IPS-15b (cell line): ENCODE data around the gene PLP1.
"Not testable (repeated sequence)": the region's sequence is repeated elsewhere in the genome, so short reads cannot be mapped to it uniquely, and the experiment has no call there.

Experiments used
- H3K27me3 ChIP-seq: one replicate; pipeline ENCODE4 v1.6.1; 2013; ENCODE audit warnings: low read length; ENCODE audit not compliant: control insufficient read depth, insufficient read depth
- H3K36me3 ChIP-seq: one replicate; pipeline ENCODE4 v1.6.1; 2013; ENCODE audit warnings: low read length; ENCODE audit not compliant: control insufficient read depth, insufficient read depth
- H3K4me1 ChIP-seq: one replicate; pipeline ENCODE4 v1.6.1; 2013; ENCODE audit warnings: mild to moderate bottlenecking, low read length; ENCODE audit not compliant: control insufficient read depth, insufficient read depth
- H3K4me3 ChIP-seq: one replicate; pipeline ENCODE4 v1.5.1; 2013; ENCODE audit warnings: low read depth, low read length
- H3K9ac ChIP-seq: one replicate; pipeline ENCODE4 v1.6.1; 2013; ENCODE audit warnings: low read depth, mild to moderate bottlenecking, low read length
- H3K9me3 ChIP-seq: one replicate; pipeline ENCODE4 v1.6.1; 2013; ENCODE audit warnings: mild to moderate bottlenecking, low read length; ENCODE audit not compliant: control insufficient read depth, insufficient read depth

PLP1 gene

DNA sequence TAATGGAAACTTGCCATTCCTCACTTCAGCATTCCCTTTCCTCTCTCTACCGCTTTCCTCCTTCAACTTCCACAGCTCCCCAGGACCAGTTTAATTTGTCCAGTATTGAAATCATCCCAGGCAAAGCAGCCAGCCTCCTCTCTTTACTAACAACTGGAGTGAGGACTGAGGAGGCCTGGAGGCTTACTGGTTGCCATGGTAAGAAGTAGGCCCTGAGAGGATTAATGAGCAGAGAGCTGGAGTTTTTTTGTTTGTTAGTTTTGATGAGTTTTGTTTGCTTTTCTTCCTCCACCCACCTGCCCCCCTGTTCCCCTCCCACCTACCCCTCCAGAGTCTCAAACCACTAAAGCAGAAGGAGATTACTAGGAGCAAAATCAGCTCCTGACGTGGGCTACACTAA, 29.5 kb upstream of the PLP1 start:
- H3K4me3 ChIP-seq, result peak overlapping the region; percentile 93
- peaks cover 10% of the 10 kb centered on the region for H3K4me1 ChIP-seq
- H3K36me3 ChIP-seq, result peaks cover 11% of the 10 kb centered on the region
- no peaks in the 10 kb centered on the region for H3K27me3 ChIP-seq
- no peaks in the 10 kb centered on the region for H3K9me3 ChIP-seq
- H3K9ac ChIP-seq, result no peak overlapping the region

DNA sequence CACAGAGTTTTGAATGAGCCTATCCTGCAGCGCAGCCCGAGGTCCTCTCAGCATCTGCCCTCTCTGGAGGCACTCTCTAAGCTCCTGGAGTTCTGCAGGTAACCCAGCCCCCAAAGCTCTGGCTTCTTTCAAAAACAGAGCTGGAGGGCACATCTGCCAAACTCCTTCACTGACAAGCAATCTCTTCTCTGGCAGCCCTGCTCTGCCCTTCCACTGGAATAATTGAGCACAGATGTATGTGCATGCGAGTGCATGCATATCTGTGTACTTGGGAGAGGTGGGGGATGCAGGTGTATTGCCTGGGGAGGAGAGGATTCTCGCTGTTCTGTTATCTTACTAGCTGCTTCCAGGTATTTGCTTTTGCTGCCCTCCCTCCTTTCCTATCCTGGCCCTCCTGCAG, 22.2 kb upstream of the PLP1 start:
- H3K4me1 ChIP-seq, result peaks cover 6% of the 10 kb centered on the region
- no peak overlapping the region for H3K4me3 ChIP-seq
- H3K36me3 ChIP-seq, result peaks cover 45% of the 10 kb centered on the region
- H3K9ac ChIP-seq, result no peak overlapping the region
- no peaks in the 10 kb centered on the region for H3K27me3 ChIP-seq
- no peaks in the 10 kb centered on the region for H3K9me3 ChIP-seq

DNA sequence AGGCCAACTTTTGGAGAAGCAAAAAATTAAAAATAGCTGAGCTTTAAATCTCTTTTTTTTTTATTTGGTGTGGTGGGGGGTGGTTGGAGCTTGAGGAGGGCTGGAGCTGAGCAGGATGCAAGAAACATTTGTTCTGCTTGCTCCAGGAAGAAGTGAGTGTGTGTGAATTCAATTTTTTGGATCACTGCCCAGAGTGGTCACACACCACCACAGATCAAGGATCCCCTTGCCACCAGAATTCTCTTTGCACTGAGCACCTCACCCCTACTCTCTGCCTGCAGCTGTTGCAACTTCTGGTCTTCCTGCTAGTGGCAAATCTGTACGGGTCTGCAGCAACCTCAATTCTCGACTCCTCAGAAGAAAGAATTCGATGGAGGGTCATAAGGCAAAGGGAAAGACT, 19.9 kb upstream of the PLP1 start:
- no peak overlapping the region for H3K4me3 ChIP-seq
- H3K4me1 ChIP-seq, result peaks cover 16% of the 10 kb centered on the region
- no peaks in the 10 kb centered on the region for H3K27me3 ChIP-seq
- H3K36me3 ChIP-seq, result peaks cover 39% of the 10 kb centered on the region
- no peaks in the 10 kb centered on the region for H3K9me3 ChIP-seq
- no peak overlapping the region for H3K9ac ChIP-seq

DNA sequence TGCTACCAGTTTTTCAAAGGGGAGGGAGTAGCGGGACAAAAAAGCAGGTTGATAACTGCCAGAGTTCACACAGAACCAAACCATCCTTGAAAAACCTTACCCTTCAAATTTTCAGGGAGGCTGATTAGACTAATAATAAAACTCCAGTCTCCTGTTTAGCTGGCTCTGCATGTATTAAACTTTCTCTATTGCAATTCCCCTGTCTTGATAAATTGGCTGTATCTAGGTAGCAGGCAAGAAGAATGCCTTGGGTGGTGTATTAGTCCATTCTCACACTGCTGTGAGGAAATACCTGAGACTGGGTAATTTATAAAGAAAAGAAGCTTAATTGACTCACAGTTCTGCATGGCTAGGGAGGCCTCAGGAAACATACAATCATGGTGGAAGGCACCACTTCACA, 18.1 kb upstream of the PLP1 start:
- Histone ChIP-seq H3K4me1 (peaks cover 19% of the 10 kb centered on the region), H3K36me3 (peaks cover 34% of the 10 kb centered on the region), H3K27me3 (no peaks in the 10 kb centered on the region), H3K4me3 (no peak overlapping the region), H3K9ac (no peak overlapping the region), H3K9me3 (no peaks in the 10 kb centered on the region)

DNA sequence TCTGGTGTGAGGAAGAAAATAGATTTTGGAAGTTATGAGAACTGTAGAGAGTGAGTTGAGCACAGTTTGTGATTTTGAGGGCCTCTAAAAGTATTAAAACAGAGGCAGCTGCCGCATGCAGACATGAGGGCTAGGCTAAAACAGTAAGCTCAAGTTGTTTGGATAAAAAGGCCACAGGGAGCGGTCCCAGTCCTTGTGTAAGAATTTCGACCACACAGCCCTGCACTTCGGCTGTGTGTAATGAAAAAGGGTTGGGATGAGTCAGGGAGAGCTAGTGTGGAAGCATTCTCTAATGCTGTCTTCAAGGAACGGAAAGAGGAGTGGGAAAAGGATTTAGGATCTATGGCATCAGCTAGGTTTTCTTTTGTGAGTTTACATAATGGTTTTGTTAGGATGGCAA, 13.1 kb upstream of the PLP1 start:
- not testable (repeated sequence) for H3K4me3 ChIP-seq, H3K9ac ChIP-seq, H3K27me3 ChIP-seq, H3K9me3 ChIP-seq
- peaks cover 13% of the 10 kb centered on the region for H3K36me3 ChIP-seq
- peaks cover 23% of the 10 kb centered on the region for H3K4me1 ChIP-seq

DNA sequence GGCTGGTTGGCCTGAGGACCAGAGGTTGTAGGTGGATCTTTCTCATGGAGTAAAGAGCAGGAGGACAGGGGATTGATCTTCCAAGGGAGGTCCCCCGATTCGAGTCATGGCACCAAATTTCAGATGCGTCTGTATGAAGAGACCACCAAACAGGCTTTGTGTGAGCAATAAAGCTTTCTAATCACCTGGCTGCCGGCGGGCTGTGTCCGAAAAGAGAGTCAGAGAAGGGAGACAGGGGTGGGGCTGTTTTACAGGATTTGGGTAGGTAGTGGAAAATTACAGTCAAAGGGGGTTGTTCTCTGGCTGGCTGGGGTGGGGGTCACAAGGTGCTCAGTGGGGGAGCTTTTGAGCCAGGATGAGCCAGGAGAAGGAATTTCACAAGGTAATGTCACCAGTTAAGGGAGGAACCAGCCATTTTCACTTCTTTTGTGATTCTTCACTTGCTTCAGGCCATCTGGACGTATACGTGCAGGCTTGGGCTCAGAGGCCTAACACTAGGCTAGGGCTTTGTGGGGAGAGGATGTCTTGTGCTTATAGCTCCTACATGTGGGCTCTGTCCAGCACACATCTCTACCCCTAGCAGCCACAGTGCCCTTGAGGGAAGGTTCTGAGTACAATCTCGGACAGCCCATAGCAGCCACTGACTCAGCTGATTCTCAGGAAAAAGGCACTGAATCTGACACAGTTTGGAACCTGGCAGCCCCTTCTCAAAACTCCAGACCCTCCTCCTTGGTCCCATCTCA, 9.7 kb upstream of the PLP1 start:
- H3K27me3 ChIP-seq, H3K9me3 ChIP-seq, H3K36me3 ChIP-seq: not testable (repeated sequence)
- peak overlapping the region; percentile 50 for H3K4me3 ChIP-seq
- H3K4me1 ChIP-seq, result peaks cover 20% of the 10 kb centered on the region
- peak overlapping the region; percentile 60 for H3K9ac ChIP-seq

DNA sequence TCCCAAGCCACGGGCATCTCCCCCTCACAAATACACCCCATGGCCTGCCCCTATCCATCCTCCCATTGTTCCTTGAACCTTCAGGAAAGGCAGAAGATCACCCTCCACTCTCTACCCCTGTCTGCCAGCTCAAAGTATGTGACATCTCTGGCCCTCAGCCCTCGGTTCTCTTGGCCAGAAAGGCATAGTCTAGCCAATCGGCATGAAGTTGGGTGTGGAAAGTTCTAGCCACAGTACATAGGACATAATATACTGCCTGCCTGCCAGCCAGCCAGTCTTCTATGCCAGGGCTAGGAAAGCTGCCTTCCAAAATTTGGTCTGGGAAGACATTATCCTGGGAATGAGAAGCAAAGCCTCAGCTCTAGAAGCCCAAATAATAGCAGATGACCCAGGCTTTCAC, 3.2 kb upstream of the PLP1 start:
- Histone ChIP-seq H3K4me3 (no peak overlapping the region), H3K9me3 (no peaks in the 10 kb centered on the region), H3K36me3 (peaks cover 7% of the 10 kb centered on the region), H3K27me3 (no peaks in the 10 kb centered on the region), H3K9ac (no peak overlapping the region), H3K4me1 (peaks cover 13% of the 10 kb centered on the region)

DNA sequence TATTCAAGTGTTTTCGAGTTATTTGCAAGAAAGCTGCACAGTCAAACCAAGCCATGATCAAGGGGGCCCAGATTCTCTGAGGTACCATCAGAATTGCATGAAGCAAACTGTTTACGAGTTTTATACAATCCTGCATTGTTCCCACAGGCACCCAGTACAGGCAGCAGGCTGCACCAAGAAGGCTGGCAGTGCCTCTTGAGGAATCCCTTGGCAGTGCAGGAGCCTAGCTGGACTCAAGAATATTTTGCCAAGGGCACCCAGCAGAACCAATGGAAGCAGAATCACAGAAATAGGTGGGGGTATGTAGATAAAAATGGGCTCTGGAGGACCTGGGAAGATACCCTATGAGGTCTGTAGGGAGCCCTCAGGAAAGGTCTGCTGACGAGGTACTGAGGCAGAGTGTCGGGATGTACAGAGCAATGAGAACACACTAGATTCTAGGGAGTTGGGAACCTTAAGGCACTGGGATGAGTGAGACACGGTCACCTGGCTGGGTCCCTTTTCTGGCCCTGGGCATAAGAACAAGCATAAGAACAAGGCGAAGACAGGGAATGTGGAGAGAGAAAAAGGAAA, 2.5 kb upstream of the PLP1 start:
- H3K4me3 ChIP-seq, result no peak overlapping the region
- H3K27me3 ChIP-seq, result no peaks in the 10 kb centered on the region
- H3K9ac ChIP-seq, result peak overlapping the region; percentile 30
- H3K9me3 ChIP-seq, result no peaks in the 10 kb centered on the region
- H3K4me1 ChIP-seq, result peaks cover 11% of the 10 kb centered on the region
- H3K36me3 ChIP-seq, result peaks cover 11% of the 10 kb centered on the region

DNA sequence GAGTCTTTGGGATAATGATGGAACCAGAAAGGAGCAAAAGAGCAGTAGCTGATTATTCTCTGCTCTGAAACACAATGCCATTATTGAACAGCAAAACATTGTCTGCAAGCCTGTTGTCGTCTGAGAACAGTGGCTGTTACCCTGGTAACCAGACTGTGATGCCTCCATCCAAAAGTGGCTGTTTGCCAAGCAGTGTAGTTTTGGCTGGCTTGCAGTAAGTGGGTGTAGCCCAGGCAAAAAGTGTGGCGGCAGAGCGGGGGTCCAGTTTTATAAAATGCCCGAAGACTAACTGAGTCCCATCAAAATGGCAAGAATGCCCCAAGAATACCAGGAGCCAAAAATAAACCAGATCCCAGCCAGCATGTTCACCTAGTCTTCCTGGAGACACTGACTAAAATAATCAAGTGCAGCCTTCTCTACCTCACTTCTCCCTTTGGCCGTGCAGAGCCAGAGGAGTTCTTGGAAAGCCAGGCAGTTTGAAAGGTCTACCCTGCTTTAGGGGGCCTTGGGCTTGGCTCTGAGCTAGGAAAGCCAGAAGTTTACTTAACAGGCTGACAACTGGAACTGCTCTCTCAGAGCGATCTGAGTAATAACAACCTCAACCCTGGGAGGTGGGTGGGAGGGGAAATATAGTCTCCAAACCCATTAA, 2.6 kb downstream of the PLP1 start:
- no peaks in the 10 kb centered on the region for H3K9me3 ChIP-seq
- peaks cover 32% of the 10 kb centered on the region for H3K36me3 ChIP-seq
- H3K4me1 ChIP-seq, result peaks cover 7% of the 10 kb centered on the region
- H3K4me3 ChIP-seq, result no peak overlapping the region
- H3K9ac ChIP-seq, result no peak overlapping the region
- no peaks in the 10 kb centered on the region for H3K27me3 ChIP-seq

DNA sequence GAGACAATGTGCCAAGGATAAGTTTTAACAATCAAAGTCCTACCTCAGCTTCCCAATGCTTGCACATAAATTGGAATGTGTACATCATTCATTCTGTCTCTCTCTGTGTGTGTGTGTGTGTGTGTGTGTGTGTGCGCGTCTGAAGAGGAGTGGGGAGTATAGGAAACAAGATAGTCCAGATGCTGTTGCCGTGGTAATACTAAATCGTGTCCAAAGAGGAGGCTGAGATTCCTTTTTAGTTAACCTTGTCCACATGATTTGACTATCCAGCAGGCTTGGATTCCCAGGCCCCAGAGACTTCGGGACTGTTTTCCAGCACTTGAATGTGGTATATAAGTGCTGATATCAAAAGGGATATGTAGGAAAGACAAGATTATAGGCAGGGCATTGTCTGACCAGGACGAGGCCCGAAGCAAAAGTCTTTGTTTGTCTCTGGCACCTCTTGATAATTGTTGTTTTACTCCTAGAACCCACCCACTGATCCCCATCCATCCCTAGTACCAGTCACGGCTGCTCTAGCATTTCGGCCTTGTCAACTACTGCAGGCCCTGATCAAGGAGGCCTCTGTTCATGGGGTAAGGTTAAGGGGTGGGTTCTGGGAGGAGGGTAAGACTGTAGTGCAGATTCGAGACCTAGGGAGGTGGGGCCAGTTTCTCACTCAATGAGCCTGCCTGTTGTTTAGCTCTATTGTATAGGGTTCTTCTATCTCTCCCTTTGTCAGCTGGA, 3.9 kb downstream of the PLP1 start:
- H3K36me3 ChIP-seq, result peaks cover 32% of the 10 kb centered on the region
- H3K4me1 ChIP-seq, result peaks cover 7% of the 10 kb centered on the region
- H3K4me3 ChIP-seq, result no peak overlapping the region

DNA sequence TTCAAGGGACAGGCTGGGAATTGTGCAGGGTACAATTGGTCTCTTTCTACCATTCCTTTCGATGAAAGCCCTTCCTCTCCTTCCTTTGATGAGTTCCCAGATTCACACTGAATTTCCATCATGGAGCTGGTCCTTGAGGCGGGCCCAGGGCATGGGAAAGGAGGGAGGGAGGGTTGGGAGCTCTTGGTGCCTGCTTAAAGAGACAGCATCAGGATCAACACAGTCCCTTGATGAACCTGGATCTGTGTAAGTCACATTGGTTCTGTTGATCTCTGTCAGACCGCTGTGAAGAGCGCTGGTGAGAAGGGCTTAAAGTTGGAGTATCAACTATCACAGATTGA, 4.4 kb downstream of the PLP1 start:
- Histone ChIP-seq H3K36me3 (peaks cover 38% of the 10 kb centered on the region), H3K9ac (no peak overlapping the region)

More for the DNA sequence above, 3.9 kb downstream of the PLP1 start:
- H3K9me3 ChIP-seq, result no peaks in the 10 kb centered on the region
- no peak overlapping the region for H3K9ac ChIP-seq
- no peaks in the 10 kb centered on the region for H3K27me3 ChIP-seq

More for the DNA sequence above, 4.4 kb downstream of the PLP1 start:
- Histone ChIP-seq H3K9me3 (no peaks in the 10 kb centered on the region), H3K4me3 (no peak overlapping the region), H3K4me1 (peaks cover 2% of the 10 kb centered on the region), H3K27me3 (no peaks in the 10 kb centered on the region)
